ENCODE data around the gene ARL5B.

ARL5B gene

DNA sequence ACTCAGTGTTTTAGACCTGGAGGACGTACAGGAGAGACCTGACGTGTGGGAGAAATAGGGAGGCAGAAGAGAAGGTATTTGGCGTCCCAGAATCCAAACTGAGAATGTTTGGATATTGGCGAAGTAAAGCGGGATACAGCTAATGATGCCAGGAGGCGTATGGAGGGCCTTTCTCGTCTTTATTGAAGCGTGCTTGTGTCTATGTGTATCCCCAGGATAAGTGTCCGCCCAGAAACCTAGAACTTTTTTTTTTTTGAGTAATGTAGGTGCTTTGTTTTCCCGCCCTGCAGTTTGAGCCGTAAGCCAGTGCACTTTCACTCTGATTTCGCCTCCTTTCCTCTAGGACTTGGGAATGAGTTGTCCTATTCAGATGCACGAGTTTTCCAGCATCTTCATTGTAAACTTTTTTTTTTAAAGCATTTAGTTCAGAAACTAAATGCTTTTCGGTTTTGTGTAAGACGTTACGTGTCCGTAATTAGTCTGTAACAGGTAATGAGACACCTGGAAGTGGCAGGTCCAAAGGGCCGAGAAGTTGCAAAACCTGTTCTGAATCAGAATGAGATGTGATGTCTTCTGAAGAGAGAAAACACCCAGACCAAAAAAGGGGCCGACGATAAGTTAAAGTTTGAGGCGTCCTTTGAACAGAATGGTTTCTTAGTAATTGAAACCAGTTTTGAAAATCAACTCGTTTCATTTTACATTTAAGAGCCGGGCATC is 746 bp downstream of the ARL5B start:
- DNase-seq = no peak

DNA sequence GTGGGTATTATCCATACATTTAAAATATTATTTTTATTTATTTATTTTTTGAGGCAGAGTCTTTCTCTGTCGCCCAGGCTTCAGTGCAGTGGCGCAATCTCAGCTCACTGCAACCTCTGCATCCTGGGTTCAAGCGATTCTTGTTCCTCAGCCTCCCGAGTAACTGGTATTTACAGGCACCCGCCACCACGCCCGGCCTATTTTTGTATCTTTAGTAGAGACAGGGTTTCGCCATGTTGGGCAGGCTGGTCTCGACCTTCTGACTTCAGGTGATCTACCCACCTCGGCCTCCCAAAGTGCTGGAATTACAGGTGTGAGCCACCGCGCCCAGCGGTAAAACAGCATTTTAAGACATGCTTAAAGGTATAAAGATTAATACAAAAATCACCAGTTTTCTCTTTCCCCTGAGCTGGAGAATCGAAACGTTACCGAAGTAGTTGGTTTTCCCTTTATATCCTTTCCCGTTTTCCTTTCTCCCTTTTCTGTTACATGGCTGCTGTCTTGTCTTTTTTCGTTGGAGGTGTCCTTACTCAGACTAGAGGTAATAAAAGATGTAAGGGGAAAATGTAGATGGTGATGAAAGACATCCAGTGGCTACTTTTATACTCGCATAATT is 1.7 kb downstream of the ARL5B start:
- no peak for DNase-seq

GRCh38 chr10:18664841-18665478 is 5.7 kb downstream of the ARL5B start:
- DNase-seq = no peak

DNA sequence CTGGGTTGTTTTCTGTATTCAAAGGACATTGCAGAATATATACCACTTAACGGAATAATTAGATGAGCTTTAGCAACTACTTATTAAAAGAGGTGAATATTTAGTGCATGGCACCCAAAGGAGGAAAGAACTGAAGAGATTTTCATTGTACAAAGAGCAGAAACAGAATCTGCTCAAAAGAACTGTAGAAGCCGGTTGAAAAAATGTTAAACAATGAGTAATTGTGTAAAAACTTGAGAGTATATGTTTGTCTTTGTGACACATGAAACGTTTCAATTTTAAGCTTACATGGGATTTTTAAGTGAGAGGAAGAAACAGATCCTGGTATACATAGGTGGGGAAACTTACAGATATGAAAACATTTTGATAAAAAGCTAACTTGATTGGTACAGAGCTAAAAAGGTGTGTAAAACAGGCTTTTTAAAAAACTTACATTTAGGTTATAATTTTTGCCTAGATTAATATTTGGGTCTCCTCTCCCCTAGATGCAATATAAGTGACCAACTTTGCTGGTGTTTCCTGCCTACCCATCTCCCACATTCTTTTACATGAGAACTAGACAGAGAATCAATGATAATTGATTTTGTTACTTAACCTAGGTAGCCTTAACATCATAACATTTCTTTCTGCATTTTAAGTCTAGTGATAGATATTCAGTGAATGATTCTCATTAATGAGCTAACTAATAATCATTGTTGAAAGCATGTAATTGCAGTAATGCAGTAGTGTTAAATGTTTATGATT is 6.8 kb downstream of the ARL5B start:
- DNase-seq = no peak

GRCh38 chr10:18666810-18667209 is 7.6 kb downstream of the ARL5B start:
- DNase-seq = no peak

DNA sequence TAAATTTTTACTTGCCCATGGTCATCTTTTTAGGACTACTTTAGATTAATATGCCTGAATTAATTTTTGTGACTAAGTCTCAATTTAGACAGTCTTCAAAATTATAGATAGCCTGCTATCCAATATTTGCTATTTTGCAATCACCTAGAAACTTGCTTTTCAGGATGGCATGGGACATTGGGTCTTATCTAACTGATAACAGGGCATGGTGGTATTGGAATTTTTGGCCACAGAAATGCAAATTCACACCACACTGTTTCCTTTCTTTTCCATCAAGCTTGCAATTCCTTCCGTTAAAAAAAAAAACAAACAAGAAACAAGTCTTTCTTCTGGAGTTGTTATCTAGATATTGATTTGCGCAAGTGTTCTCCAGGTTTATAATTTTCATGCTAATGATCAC is 8.8 kb downstream of the ARL5B start:
- DNase-seq = no peak

- no peak for DNase-seq
Measured at GRCh38 chr10:18675086-18675801, 16.0 kb downstream of the ARL5B start.

GRCh38 chr10:18680754-18681153 is 21.5 kb downstream of the ARL5B start:
- no peak for DNase-seq

GRCh38 chr10:18681366-18681765 is 22.1 kb downstream of the ARL5B start:
- DNase-seq = no peak

DNA sequence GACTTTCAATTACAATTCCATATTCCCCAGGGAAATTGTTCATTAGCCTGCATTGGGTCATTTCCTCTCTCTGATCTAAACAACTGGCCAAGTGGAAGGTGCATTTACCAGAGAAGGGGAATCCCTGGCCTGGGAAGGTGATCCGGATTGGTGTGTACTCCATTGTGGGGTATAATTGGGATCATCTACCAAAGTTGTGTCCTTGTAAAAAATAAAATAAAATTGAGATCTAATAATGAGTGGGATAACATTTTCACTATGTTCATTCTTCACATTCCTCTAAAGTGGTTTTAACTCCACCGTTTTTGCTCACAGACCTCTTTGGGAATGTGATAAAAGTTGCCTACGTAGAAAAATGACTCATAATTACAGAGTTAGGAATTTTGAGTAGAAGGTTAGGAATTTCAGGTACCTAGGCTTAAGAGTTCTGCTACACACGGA is 22.8 kb downstream of the ARL5B start:
- no peak for DNase-seq

DNA sequence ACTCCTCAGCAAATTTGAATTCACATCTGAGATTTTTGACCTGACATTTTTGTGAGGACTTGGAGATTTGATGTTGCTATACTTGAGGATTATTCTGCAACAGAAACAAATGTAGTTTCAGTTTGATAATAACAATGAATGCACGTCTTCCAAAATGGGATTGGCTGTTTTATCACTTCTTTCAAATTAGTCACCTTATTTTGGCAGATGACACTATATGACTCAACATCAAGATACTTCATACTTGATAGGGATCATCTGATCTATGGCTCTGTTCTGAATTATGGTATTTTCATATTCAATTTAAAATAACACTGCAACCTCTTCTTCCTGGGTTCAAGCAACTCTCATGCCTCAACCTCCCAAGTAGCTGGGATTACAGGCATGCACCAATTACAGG is 24.2 kb downstream of the ARL5B start:
- DNase-seq = no peak

GRCh38 chr10:18684416-18684815 is 25.2 kb downstream of the ARL5B start:
- DNase-seq = no peak

DNA sequence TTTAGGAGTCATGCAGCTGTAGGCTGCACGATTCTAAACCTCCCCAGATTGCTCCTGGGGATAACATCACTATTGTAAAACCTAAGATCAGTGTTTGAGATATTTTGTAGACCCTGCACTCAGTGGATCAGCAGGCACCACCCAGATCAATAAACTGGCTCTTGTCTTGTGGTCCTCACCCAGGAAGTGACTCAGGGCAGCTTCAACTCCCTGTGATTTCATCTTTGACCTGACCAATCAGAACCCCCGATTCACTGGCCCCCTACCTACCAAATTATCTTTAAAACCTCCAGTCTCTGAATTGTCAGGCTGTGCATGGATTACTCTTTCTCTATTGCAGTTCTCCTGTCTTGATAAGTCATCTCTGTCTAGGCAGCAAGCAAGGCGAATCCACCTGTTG is 25.7 kb downstream of the ARL5B start:
- DNase-seq = no peak

DNA sequence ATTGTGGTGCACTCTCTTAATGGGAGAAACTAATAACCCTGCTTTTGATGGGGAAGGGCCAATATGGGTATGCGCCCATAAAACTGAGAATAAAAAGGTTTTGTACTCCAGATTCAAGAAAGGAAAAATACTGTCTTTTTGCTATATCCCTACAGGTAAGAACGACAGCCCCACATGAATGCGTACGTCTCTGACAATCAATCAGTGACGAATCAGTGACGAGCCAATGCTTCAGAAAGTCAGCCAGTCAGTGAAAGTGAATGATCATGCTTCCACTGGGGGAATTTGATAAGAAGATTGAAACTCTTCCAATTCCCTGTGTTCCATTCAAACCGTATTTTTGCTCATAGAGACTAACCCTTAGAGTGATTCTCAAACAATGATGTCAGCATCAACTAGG is 26.3 kb downstream of the ARL5B start:
- no peak for DNase-seq

DNA sequence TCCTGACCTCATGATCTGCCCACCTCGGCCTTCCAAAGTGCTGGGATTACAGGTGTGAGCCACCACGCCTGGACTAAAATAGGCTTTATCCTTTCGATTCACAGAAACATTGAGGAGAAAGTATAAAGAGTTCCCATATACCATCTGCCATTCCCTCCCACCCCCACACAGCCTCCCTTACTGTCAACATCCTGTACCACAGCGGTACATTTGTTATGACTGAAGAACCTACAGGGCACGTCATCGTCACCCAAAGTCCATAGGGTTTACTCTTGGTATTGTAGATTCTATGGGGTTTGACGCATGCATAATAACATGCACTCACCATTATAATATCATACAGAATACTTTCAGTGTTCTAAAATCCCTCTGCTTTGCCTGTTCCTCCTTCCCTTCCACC is 28.0 kb downstream of the ARL5B start:
- no peak for DNase-seq

DNA sequence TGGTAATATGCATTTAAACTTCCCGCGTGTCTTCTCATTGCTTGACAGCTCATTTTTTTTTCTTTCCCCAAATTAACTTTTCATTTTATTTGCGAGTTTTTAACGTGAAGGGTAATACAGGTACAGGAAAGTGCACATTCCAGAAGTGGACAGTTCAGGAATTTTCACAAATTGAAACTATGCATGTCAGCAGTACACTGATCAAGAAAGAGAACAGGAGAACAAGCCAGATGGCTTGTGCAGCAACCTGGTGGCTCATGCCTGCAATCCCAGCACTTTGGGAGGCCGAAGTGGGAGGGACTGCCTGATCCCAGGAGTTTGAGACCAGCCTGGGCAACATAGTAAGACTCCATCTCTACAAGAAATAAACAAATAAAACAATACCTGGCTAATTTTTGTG is 28.5 kb downstream of the ARL5B start:
- no peak for DNase-seq

GRCh38 chr10:18689498-18689897 is 30.3 kb downstream of the ARL5B start:
- DNase-seq = no peak

DNA sequence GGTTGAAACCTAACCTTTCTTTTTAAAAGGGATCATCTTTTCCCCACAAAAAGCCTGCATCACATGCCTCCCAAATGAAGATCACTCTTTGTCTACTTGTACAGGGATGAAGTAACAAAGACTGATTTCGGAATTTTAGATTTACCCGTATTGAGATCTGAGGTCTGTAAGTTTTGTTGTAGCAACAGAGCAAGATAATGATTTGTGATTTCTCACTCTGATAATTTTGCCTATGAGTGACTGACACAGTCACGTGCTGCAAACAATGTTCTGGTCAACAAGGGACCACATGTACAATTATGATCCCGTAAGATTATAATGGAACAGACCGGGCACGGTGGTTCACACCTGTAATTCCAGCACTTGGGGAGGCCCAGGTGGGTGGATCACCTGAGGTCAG is 31.3 kb downstream of the ARL5B start:
- DNase-seq = no peak

DNA sequence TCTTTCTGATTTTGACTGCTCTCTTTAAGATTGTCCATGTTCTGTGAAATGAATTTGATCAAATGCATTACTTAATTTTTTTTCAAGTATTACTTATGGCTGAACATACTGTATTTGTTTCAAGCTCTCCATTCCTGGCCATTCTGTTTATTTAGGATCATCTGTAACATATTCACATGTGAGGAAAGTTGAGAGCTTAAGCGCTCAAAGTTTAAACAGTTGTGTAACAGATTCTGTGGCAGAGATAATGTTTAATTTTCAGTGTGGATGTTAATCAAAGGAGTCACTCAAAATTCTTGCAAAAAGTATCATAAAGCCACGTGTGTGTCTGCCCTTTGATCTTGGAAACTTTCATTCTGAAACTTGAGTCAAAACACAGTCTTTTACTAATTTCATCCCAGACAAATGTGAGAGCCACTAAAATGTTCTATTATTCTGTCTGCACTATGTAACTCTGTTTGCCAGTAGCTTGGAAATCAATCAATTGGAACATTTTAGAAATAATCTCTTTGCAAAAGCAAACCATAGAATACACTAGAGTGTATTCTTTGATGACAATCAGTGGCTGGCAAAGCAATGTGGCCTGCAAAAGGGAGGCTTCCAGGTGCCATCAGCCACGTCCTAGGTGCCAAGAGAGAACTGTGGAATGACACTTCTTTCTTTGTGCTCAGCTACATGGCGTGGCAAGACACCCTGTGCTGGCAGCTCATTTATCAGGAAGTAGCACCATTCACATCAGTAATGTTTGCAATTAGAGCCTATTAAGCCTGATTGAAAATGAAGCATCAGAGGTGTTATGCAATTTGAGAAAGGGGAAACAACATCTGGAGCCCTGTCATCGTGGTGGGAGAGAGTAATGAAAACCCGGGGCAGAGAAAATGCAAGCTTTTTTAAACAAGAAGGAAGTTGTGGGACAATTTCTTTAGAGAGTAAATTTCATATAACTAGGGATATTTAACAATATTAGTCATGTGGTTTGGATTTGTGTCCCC is 40.9 kb downstream of the ARL5B start:
- no peak for DNase-seq

DNA sequence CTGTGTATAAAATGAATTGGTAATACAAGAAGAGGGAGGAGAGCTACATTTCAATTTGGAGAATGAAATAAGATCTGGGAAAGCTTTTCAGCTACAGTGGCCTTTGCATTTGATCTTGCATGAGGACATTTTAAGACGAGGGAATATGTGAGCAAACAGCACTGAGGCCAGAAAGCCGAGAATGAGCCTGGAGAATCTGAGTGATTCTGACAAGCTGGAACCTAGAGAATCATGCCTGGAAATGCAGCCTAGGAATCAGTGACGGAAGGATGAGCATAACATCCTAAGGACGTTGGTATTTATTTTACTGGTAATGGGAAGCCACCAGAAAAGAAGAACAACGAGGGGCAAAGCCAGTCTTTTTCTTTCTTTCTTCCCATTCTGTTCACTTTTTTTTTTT is 44.3 kb downstream of the ARL5B start:
- DNase-seq = no peak

DNA sequence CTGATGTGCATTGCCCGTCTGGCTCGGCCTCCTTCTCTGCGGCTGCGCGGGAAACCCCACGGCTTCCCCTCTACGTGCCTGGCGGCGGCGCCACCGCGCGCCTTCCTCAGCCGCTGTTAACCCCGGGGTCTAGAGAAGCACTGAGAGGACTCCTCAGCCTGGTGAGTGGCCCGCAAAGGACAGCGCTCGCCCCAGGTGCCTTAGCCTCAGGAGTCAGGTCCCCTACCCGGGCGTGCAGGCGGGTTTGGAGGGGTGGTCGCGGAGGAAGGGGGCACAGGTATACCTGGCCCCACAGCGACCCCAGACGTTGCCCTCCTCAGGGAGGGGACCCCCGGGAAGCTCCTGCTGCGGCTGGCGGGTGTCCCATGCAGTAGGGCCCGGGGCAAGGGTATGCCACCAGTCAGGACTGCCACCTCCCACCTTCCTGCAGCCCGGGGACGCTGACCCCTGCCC is 51.0 kb downstream of the ARL5B start:
- no peak for DNase-seq

DNA sequence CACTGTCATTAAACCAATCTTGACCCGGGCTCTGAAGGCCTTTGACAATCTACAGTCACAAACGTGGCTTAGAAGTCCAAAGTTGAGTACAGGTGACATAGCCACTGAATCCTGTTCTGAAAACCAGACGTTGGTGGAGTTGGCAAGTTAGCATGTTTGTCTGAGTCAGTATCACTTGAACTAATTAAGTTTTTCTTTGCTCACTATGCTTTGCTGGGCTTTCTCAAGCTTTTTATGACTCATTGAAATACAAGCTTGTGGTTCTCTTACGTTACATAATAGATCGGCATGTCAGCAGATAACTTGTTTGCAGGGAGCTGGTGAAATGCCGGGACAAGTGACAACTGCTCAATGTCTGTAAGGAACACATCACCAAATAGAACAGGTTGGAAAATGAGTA is 53.8 kb downstream of the ARL5B start:
- no peak for DNase-seq
